Esophagus muscularis mucosa (tissue), 4 donors: Measurements from ENCODE around the gene SCN9A. TPM values are rescaled to one million over a fixed set of nuclear protein-coding genes. Genes with fewer than 3 reads are reported as not detected.

Experiments used
- DNase-seq: peaks from one replicate; pipeline ENCODE4 v3.0.0-alpha.2; 2017; ENCODE audit errors: extremely low spot score
- H3K27ac ChIP-seq, 4 donors: fragments of 200-600 bp; sonication (generic); replicated peaks in 1 of 4; 1 replicate in 3 of 4; 2 replicates in 1 of 4; pipeline ENCODE4 v1.5.1; 2016 to 2019; ENCODE audit warnings: mild to moderate bottlenecking in 1 of 4
- H3K27me3 ChIP-seq, 4 donors: fragments of 200-600 bp; sonication (generic); one replicate each; pipeline versions ENCODE4 v1.5.1 to v1.6.0; 2016 to 2019
- H3K36me3 ChIP-seq, 4 donors: fragments of 200-600 bp; sonication (generic); one replicate each; pipeline ENCODE4 v1.5.1; 2016 to 2019
- H3K4me1 ChIP-seq, 4 donors: fragments of 200-600 bp; sonication (generic); one replicate each; pipeline ENCODE4 v1.5.1; 2016 to 2019
- H3K4me3 ChIP-seq, 4 donors: fragments of 200-600 bp; sonication (generic); 1 replicate in 2 of 4; 2 replicates in 2 of 4; pipeline ENCODE4 v1.5.1; 2016 to 2019; ENCODE audit warnings: mild to moderate bottlenecking in 4 of 4, moderate library complexity in 1 of 4
- H3K9me3 ChIP-seq, 4 donors: fragments of 200-600 bp; sonication (generic); 1 replicate in 3 of 4; 2 replicates in 1 of 4; pipeline ENCODE4 v1.5.1; 2016 to 2019
- CTCF ChIP-seq, 3 experiments: fragments of 200-600 bp in 2 of 3; fragments of 450-650 bp in 1 of 3; sonication (generic) in 2 of 3; IDR thresholded peaks; one replicate each; pipeline ENCODE4 v1.5.1; 2017 to 2019; ENCODE audit warnings: antibody characterized with exemption in 3 of 3, mild to moderate bottlenecking in 2 of 3, moderate library complexity in 1 of 3
- EP300 ChIP-seq: sonication (generic); formaldehyde crosslinking; IDR thresholded peaks from one replicate; pipeline ENCODE4 v1.6.1; 2017; ENCODE audit warnings: antibody characterized with exemption
- POLR2A ChIP-seq: fragments of 450-650 bp; IDR thresholded peaks from one replicate; pipeline ENCODE4 v1.6.1; 2017; ENCODE audit warnings: antibody characterized with exemption, moderate library complexity, mild to moderate bottlenecking, low read depth
- POLR2AphosphoS5 ChIP-seq, 2 donors: sonication (generic); formaldehyde crosslinking; IDR thresholded peaks; one replicate each; pipeline ENCODE4 v1.6.1; 2017; ENCODE audit warnings: antibody characterized with exemption in 2 of 2
- WGBS: methylation state at CpG from one replicate; pipeline ENCODE4 v1.1.5; 2018; 5-methylcytosine and 5-hydroxymethylcytosine counted together
- intact Hi-C: fragments of 100-400 bp; cut with DNase I; formaldehyde crosslinking; loops from one replicate; pipeline ENCODE4 v1.15.1; 2023
- total RNA-seq, 4 donors: library from RNA; depleted of rRNA; stranded (reverse); fragments of >200 nt; gene quantifications; one replicate each; pipeline versions ENCODE4 v1.1.0 to v1.2.1, GENCODE V29; 2016

Gene SCN9A
- total RNA-seq, 4 donors from 2014 or later = 4.0 to 7.8 (median 5.2) TPM

- WGBS = 11% methylated on average over 11 of the region's 11 CpGs
- H3K27ac ChIP-seq = peak overlapping the region in 2 of 4 donors; percentile 30 to 56
- TF ChIP-seq EP300 (no peak), CTCF (IDR thresholded peaks at IDR 0.05) (no peak), POLR2AphosphoS5 (IDR thresholded peaks at IDR 0.05) (no peak), POLR2A (no peak)
Measured at GRCh38 chr2:166376488-166376828, 714 bp upstream of the SCN9A start.

DNA sequence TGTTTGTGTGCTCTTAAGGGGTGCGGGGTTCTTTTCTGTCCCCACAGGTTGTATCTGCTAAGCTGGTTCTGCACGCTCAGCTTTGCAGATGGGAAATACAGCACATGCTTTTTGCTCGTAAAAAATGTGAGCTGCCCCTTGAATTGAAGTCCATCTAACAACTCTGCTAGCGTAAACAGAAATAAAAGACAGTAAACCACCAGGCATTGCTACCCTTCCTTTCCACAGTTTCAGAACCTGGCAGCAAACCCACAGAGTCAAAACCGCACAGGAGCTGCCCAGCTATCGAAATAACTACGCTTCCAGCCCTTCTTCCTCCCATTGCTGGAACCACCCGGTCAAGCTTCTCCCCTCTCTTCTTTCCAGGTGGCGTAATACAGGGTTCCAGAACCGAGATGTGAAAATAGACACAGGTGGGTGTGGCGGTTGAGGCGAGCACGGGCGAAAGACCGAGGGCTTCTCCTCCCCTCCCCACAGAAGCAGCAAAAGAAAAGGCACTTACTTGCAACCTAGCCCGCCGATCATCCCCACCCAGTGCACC, 479 bp downstream of the SCN9A start:
- intact Hi-C loops = no loop called here
- H3K4me1 ChIP-seq = peaks cover 9 to 20% (median 20%) of the 10 kb centered on the region in 4 donors
- H3K4me3 ChIP-seq = peak overlapping the region; percentile 54 to 68 (median 61)
- H3K27me3 ChIP-seq = peaks cover 0 to 34% (median 0%) of the 10 kb centered on the region in 4 donors
- no peaks in the 10 kb centered on the region for H3K36me3 ChIP-seq
- no peaks in the 10 kb centered on the region for H3K9me3 ChIP-seq
- H3K27ac ChIP-seq = peak overlapping the region in 1 of 4 donors; percentile 56
- no peak for DNase-seq
- TF ChIP-seq CTCF (IDR thresholded peaks at IDR 0.05) = no peak
- WGBS = 1% methylated on average over 13 of the region's 17 CpGs

More at GRCh38 chr2:166376488-166376828, 714 bp upstream of the SCN9A start:
- Histone ChIP-seq H3K4me3 (peak overlapping the region; percentile 54 to 68 (median 61)), H3K4me1 (peaks cover 9 to 20% (median 20%) of the 10 kb centered on the region in 4 donors), H3K9me3 (no peaks in the 10 kb centered on the region), H3K27me3 (peaks cover 0 to 34% (median 0%) of the 10 kb centered on the region in 4 donors), H3K36me3 (no peaks in the 10 kb centered on the region)
- no peak for DNase-seq
- intact Hi-C loops = no loop called here

DNA sequence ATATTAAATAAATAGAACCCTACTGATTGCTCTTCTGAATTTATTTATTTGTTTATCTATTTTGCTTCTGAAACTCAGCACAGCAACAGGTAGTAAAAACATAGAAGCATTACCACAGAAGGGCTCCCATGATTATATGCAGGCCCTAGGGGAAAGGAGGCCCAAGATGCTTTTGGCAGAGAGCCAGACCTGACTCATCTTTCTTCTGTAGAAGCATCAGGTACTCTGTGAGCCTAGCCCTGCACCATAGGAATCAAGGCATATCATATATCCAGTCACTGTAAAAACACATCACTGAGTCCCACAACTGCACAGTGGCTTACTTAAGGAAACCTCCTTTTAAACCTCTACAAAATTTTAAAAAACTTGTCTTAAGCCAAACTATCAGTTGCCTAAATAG, 1.8 kb downstream of the SCN9A start:
- H3K4me3 ChIP-seq = no peak overlapping the region
- intact Hi-C loops = no loop called here
- DNase-seq = no peak
- no peaks in the 10 kb centered on the region for H3K36me3 ChIP-seq
- H3K4me1 ChIP-seq = peaks cover 9 to 20% (median 20%) of the 10 kb centered on the region in 4 donors
- H3K27ac ChIP-seq = no peak overlapping the region
- H3K9me3 ChIP-seq = no peaks in the 10 kb centered on the region
- TF ChIP-seq CTCF (IDR thresholded peaks at IDR 0.05) = no peak
- peaks cover 0 to 34% (median 0%) of the 10 kb centered on the region in 4 donors for H3K27me3 ChIP-seq

DNA sequence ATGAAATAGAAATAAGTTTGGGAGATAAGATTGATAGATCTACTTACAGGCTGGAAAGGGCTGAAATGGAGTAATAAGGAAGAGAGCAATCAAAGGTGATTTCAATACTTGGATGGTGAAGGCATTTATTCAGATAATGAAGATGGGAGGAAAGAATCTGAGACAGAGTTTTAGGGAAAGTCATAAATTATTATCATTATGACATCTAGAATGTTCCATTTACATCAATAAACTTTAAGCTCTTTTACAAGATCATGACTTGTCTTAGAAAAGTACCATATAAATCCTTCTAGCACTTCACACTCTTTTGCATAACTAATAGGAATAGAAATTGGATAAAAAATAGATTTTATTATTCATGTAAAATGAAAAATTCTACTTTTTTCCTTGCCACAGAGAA, 2.2 kb downstream of the SCN9A start:
- H3K27ac ChIP-seq = no peak overlapping the region
- no peaks in the 10 kb centered on the region for H3K36me3 ChIP-seq
- H3K4me1 ChIP-seq = peaks cover 9 to 20% (median 20%) of the 10 kb centered on the region in 4 donors
- DNase-seq = no peak
- TF ChIP-seq POLR2A = no peak
- no peak for TF ChIP-seq EP300
- no peak for TF ChIP-seq POLR2AphosphoS5 (IDR thresholded peaks at IDR 0.05)
- TF ChIP-seq CTCF (IDR thresholded peaks at IDR 0.05) = no peak
- no peaks in the 10 kb centered on the region for H3K9me3 ChIP-seq
- intact Hi-C loops = no loop called here
- no peak overlapping the region for H3K4me3 ChIP-seq
- peaks cover 0 to 34% (median 0%) of the 10 kb centered on the region in 4 donors for H3K27me3 ChIP-seq

DNA sequence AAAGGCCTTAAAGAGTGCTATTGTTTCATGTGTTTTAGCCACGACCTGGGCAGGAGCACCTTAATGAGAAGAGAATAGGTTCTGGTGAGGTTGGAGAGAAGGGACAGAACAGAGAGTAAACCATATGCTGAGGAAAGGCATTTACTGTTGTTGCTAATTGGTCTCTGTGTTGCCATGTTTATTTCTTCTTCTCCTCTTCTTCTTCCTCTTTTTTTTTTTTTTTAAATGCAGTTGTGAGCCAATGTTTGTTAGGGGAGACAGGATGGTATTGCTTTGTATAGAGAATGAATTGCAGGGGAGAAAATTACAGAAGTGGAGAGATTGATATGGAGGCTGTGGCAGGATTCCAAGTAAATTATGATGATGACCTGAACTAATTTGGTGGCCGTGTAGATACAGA, 2.6 kb downstream of the SCN9A start:
- no peak overlapping the region for H3K4me3 ChIP-seq
- intact Hi-C loops = no loop called here
- no peak overlapping the region for H3K27ac ChIP-seq
- H3K4me1 ChIP-seq = peaks cover 9 to 20% (median 20%) of the 10 kb centered on the region in 4 donors
- TF ChIP-seq POLR2A = no peak
- 46% methylated on average over 2 of the region's 2 CpGs for WGBS
- no peaks in the 10 kb centered on the region for H3K36me3 ChIP-seq
- H3K9me3 ChIP-seq = no peaks in the 10 kb centered on the region
- DNase-seq = no peak
- peaks cover 0 to 34% (median 0%) of the 10 kb centered on the region in 4 donors for H3K27me3 ChIP-seq
